Measurements from ENCODE around the gene WNK1. TPM values are rescaled to one million over a fixed set of nuclear protein-coding genes. Genes with fewer than 3 reads are reported as not detected.

WNK1 gene
- total RNA-seq, 1 experiment from 2014 or later: 117 TPM

- no peaks in the 10 kb centered on the region for H4K20me1 ChIP-seq (ENCODE audit: control insufficient read depth, insufficient read depth, insufficient read length)
- no peak overlapping the region for H2BK120ac ChIP-seq (ENCODE audit: low read depth, low read length, poor library complexity, severe bottlenecking)
- no peaks in the 10 kb centered on the region for H3K23me2 ChIP-seq (ENCODE audit: insufficient read length, low read depth, low read length, poor library complexity, severe bottlenecking)
- DNase-seq: no peak
- H3K4ac ChIP-seq (ENCODE audit: low read depth, low read length): no peak overlapping the region
- no peak overlapping the region for H3K27ac ChIP-seq (ENCODE audit: insufficient read length, low read depth, low read length)
- no CpG with 5 or more reads among the region's 5 CpGs for WGBS (ENCODE audit: extremely low coverage, insufficient read length, low lambda C conversion rate)
- H3K79me1 ChIP-seq (ENCODE audit: insufficient read depth, low read depth, low read length, poor library complexity, severe bottlenecking): no peaks in the 10 kb centered on the region
- H3K4me1 ChIP-seq (ENCODE audit: insufficient read depth, low read length): no peaks in the 10 kb centered on the region; the same call in 1 of the 2 replicates
- H3K36me3 Mint-ChIP-seq (ENCODE audit: insufficient read depth in 1 of 3, low read depth in 3 of 3): no peaks in the 10 kb centered on the region
- H4K91ac ChIP-seq (ENCODE audit: insufficient read length, low read depth, low read length): no peak overlapping the region
- H3K27me3 ChIP-seq (ENCODE audit: insufficient read depth, low read length): no peaks in the 10 kb centered on the region
- no peak for TF ChIP-seq CTCF (conservative IDR thresholded peaks at IDR 0.05)
- no peaks in the 10 kb centered on the region for H3K79me2 ChIP-seq (ENCODE audit: insufficient read depth, low read length)
- H3K9ac ChIP-seq (ENCODE audit: extremely low read depth, insufficient read length, low read length): no peak overlapping the region
- H2BK20ac ChIP-seq (ENCODE audit: low read depth, low read length, poor library complexity, severe bottlenecking): no peak overlapping the region
- no peak overlapping the region for H3K18ac ChIP-seq (ENCODE audit: insufficient read length, low read depth, low read length)
- H2BK5ac ChIP-seq (ENCODE audit: insufficient read length, low read length): no peak overlapping the region
- H3K4me2 ChIP-seq (ENCODE audit: insufficient read depth, insufficient read length, low read length): no peak overlapping the region
- no peak overlapping the region for H3T11ph ChIP-seq (ENCODE audit: low read length)
- H4K8ac ChIP-seq (replicated peaks; ENCODE audit: insufficient read length, low read depth, low read length): no peak overlapping the region
- no peak overlapping the region for H2AK5ac ChIP-seq (ENCODE audit: insufficient read length, low read length)
- peaks cover 22 to 25% of the 10 kb centered on the region in 2 experiments for H3K4me1 Mint-ChIP-seq
- no peak overlapping the region for H2AFZ ChIP-seq (ENCODE audit: low read length)
- no peak overlapping the region for H3K14ac ChIP-seq (ENCODE audit: insufficient read depth, low read length)
- H3K27me3 Mint-ChIP-seq (ENCODE audit: low read depth): no peaks in the 10 kb centered on the region
- no peak overlapping the region for H3K23ac ChIP-seq (ENCODE audit: insufficient read length, low read depth, low read length)
- no peak overlapping the region for H3K56ac ChIP-seq (ENCODE audit: insufficient read length, low read depth, low read length)
- no peak overlapping the region for H2BK12ac ChIP-seq (ENCODE audit: insufficient read length, low read depth, low read length)
- no peak overlapping the region for H3K27ac Mint-ChIP-seq
- H4K5ac ChIP-seq (ENCODE audit: insufficient read length, low read depth, low read length): no peak overlapping the region
- H3K9me3 ChIP-seq (ENCODE audit: control insufficient read depth, low read depth, low read length): no peaks in the 10 kb centered on the region
- no peak overlapping the region for H3K4me3 Mint-ChIP-seq
- no peak overlapping the region for H2BK15ac ChIP-seq (ENCODE audit: low read depth, low read length)
- no peaks in the 10 kb centered on the region; a peak in 1 of 5 replicates for H3K9me3 Mint-ChIP-seq
Observed at GRCh38 chr12:726281-727140, 25.9 kb upstream of the WNK1 start.

Measured in H9 (cell line).